CD4-positive, alpha-beta T cell treated with Interleukin-6 for 4 hours (primary cell): ENCODE results near the gene ZNF800.
"Not testable (repeated sequence)": the region's sequence is repeated elsewhere in the genome, so short reads cannot be mapped to it uniquely, and the experiment has no call there.

ENCODE experiments used
- DNase-seq: peaks from one replicate; pipeline ENCODE4 v3.0.0-alpha.2; 2020; ENCODE audit warnings: mixed read lengths

The ZNF800 gene, protein sequence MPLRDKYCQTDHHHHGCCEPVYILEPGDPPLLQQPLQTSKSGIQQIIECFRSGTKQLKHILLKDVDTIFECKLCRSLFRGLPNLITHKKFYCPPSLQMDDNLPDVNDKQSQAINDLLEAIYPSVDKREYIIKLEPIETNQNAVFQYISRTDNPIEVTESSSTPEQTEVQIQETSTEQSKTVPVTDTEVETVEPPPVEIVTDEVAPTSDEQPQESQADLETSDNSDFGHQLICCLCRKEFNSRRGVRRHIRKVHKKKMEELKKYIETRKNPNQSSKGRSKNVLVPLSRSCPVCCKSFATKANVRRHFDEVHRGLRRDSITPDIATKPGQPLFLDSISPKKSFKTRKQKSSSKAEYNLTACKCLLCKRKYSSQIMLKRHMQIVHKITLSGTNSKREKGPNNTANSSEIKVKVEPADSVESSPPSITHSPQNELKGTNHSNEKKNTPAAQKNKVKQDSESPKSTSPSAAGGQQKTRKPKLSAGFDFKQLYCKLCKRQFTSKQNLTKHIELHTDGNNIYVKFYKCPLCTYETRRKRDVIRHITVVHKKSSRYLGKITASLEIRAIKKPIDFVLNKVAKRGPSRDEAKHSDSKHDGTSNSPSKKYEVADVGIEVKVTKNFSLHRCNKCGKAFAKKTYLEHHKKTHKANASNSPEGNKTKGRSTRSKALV

DNA sequence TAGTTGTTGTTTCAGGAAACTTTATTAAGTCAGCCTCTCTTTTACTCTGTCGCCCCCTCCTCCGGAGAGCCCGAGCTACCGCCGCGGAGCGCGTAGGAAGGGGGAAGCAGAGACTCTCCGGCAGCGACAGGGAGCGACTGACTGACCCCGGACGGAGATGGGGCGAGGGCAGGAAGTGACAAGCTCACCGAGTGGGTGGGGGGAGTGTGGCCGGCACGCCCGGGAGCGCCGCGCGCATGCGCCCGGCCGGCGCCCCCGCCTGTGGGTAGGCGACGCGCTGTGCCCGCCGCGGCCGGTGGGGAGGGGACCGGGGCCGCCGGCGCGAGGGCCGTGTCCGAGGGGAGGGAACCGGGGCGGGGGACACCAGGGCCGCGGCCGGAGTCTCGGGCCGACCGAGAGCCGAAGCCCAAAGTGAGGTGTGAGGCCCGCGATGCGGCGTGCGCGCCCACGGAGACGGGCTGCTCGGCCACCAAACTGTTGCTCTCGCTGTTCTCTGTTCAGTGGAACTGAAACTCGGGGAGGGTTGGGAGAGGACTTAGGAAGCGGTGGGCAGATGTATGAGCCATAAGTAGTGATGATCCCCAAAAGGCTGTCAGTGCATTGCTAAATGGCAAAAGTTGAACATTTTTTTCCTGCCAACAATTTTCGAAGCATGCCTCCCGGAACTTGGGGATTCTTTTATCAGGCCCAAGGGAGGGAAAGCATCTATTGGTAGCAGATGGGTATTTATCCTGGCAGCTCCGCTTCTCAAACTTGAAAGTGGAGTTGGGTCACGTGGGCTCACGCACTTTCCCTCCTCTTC, at the start of gene ZNF800:
TSS of gene ZNF800 (minus strand) at position 143 of the 802 bp plus-strand sequence. CDS start 1,151 bp downstream, outside the sequence.
- peak; percentile 91 for DNase-seq

DNA sequence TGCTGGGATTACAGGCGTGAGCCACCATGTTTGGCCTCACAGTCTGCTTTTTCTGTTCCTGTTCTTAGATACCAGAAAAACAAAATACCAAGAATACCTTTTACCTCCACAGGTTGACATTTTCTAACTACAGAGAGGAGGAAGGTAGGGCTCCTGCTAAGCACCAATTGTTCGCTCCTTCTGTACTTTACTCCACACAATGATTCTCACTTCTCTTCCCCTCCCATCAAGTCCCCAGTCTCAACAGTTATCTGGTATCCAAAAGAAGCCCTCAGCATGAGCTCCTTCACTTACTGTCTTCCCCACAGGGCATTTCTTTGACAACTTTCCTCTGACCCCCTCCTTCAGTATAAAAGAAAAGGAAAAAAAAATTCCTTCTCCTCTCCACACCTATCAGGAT, 47.7 kb upstream of the ZNF800 start:
- DNase-seq, result no peak

DNA sequence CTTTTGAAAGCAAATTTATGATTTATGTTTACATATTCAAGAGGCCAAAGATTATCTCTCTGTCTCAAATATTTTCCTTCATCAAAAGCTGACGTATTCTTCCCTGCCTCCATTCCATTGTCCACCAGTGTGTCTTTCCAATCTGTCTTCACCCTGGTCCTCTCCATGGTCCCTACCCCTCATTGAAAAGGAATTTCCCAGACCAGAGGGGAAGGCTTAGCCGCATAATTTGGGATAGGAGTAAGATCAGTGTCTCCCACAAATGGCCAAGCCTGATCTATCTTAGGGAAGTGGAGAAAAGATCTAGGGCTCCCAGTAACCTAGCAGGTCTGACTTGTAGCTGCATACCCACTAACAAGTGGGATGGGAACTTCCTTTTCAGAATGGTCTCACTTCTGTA, 46.3 kb upstream of the ZNF800 start:
- no peak for DNase-seq

DNA sequence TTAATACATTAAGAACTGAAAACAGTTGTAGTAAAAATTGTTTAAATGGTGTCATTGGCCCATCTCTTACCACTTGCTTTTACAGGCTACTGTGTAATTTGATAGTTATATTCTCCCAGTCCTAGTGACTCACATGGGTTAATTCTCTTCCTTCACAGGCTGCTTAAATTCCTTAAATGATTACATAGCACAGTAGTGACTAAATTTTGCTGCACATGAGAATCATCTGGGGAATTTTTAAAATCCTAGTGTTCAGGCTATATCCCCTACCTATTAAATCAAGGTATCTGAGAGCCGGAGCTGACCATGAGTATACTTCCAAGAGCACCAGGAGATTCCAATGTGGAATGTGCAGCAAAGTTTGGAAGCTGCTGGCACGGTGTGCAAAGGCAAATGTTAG, 45.3 kb upstream of the ZNF800 start:
- no peak for DNase-seq

DNA sequence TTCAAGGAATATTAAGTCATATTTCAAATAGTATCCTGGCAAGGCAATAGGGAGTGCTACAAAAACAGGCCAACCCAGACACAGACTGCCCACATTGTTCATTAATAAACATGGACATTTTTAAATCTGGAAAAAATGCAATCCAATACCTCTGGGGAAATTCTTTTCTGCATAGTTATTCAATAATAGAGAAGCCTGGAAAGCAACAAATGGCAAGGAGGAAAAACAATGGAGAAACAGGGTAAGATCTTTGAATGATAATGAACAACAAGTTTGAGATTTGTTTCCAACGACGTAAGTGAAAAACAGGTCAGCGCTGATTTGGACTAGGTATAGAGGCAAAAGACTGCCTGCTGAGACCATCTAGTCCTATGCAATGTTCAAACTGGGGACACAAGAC, 44.7 kb upstream of the ZNF800 start:
- no peak for DNase-seq

DNA sequence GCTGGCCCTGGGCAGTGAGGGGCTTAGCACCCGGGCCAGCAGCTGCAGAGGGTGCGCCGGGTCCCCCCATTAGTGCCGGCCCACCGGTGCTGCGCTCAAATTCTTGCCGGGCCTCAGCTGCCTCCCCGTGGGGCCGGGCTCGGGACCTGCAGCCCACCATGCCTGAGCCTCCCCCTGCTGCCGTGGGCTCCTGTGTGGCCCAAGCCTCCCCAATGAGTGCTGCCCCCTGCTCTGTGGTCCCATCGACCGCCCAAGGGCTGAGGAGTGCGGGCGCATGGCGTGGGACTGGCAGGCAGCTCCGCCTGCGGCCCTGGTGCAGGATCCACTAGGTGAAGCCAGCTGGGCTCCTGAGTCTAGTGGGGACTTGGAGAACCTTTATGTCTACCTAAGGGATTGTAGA, 36.8 kb upstream of the ZNF800 start:
- not testable (repeated sequence) for DNase-seq

DNA sequence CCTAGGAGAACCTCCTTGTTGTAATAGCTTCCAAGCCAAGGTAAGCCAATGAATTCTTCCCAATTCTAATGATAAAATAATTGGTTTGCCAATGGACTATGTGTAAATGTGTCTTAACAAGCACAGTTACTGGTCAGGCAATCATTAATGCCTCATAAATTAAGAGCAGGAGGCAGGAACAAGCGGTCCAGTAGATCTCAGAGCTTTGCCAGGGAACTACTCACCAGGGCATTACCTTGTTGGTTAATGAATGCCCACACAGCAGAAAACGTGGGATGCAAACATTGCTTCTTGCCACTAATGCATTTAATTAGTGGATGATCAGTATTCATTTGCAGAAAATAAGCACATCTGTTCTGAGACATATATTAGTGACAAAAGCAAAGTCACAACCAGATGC, 26.7 kb upstream of the ZNF800 start:
- DNase-seq, result no peak

DNA sequence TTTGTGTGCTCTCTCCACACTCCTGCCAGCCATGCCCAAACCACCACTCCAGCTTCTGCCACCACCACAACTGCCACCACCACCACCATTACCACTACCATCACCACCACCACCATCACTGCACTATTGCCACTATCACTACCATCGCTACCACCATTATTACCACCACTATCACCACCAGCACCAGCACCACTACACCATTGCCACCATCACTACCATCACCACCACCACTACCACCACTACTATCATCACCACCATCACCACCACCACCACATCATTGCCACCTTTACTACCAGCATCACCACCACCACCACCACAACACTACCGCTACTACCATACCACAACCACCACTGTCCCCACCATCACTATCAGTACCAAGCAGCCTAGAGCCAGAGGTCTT, 26.0 kb upstream of the ZNF800 start:
- DNase-seq, result no peak

DNA sequence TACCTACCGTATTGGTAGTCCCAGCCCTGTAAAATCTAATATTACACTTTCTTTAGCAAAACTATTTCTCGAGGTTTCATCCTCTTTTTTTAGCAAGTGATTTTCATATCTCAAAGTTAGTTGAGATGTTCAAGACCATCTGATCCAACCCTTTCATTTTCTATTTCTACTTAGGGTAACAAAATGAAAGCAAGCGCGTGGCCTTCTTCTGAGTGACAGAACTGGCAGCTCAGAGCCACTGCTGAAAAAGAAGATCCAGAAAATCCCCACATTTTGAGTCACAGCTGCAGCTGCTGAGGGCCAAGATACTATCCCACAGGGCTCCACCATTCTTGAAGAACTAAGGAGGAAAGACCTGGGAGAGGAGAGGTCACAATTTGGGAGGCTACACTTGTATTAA, 24.8 kb upstream of the ZNF800 start:
- no peak for DNase-seq

DNA sequence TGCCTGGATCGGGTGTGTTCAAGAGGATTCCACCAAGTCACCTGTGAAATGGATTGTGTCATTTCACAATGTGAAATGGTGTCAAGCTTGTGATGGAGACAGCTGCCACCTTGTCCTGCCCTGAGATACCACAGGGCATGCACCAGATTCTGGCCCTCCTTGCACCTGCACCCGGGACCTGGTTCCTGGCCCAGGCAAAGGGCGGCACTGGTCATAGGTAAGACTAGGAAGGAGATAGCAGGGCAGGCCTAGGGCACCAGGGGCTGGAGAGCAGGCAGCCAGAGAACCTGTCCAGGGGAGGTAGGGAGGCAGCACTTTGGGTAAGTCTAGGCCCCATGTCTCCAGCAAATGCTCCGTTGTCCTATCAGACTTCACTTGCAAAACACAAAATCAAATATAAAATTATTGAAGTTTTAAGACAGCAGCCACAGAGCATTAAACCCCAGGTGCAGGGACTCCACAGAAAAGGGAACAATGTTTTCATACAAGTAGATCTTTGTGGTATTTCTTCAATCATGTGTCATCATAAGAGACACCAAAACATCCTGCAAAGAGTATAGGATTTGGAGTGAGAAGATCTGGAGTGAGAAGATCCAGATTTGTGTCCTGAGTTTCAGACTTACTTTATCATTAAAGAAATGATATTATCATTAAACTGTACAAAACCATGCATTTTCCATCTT, 22.7 kb upstream of the ZNF800 start:
- DNase-seq, result no peak

DNA sequence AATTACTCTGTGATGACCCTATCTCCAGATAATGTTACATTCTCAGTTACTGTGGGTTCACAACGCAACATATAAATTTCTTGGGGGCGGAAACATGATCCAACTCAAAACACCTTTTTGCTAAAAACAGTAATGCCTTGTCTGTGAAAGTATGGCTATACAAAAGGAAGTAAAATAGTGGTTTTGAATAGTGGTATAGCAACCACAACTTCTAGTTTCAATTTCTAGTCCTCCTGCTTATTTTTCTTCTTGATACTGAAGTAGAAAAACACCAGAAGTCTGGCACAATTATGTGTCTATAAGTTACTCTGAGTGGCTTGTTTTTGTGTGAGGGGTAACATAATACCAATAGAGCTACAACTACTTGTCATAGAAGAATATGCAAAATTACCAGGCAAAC, 21.5 kb upstream of the ZNF800 start:
- DNase-seq, result no peak

DNA sequence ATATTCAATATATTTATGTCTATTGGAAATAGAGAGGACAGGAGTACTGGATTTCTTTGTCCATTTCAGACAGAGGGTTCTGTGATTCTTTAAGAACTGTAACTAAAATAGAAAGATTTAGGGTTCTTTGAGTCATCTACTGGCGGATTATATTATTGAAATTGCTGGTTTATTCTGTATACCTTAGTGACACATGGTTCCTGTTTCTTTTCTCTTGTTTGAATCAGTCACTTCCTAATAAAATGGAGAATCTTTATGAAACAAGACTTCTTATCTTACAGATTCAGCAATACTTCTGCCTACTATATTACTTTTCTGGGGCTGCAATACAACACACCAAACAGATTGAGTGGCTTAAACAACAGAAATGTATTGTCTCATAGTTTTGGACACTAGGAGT, 20.8 kb upstream of the ZNF800 start:
- no peak for DNase-seq

DNA sequence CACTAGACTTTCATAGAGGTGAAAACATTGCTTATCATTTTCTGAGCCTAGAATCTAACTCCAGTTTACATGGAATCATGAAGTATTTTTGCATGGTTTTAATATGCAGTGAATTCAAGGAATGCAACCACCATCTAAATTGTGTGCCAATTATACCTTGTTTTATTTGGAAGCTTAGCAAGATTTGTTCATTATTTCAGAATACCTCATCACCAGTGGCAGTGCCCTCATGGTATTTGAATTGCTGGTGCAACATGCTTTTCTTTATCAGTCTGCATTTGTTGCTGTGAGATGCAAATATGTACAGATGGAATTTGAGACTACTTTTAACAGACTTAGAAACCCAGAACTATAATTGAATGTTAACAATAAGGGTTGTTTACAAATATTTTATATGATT, 18.7 kb upstream of the ZNF800 start:
- no peak for DNase-seq

DNA sequence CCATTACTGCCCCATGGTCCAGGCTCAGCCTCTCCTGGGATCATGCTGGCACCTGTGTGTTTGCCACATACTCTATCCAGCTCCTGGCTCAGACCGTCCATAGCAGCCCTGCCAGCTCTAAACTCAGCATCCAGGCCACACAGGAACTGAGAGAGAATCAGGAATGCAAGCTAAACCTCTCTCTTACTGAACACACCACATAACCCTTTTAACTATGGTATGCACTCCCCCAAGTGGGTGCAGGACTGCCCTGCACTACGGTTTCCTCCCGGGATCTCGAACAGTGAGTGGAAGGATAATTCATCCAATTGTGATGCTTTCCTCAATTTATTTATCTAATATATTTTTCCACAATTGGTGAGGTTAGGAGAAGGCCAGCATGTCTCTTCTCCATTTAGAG, 17.1 kb upstream of the ZNF800 start:
- no peak for DNase-seq

DNA sequence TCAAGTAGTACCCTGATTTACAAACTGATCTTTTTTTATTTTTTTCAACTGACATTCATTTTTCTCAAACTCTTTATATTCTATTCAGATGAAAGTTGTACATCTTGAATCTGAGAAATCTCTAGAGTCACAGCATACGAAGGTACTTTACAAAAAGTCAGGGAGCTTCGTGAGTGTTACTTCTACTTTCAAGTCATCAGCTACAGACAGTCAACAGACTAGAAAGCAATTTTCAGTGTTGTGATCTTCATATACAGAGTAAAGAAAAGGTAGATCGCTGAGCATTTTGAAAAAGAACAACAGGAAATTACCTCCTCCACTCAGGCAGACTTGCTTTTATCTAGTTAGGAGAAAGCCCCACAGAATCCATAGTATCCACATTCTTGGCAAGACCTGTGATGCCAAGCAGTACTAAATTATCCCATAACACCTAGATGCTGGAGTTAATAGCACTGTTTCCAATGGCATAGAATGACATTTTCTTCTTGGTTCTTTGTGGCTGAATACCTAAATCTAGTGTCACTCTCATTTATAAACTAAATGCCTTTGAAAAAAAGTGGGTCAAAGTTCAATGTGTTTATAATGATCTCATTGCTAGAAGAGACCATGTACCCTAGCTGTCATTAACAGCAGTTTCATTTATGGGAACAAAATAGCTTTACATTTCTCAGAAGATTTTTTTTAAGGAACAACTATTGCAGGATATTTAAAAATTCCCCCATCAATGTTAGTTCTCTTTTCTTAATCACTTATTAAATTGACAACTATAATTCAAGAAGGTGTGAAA, 12.0 kb upstream of the ZNF800 start:
- DNase-seq, result no peak

DNA sequence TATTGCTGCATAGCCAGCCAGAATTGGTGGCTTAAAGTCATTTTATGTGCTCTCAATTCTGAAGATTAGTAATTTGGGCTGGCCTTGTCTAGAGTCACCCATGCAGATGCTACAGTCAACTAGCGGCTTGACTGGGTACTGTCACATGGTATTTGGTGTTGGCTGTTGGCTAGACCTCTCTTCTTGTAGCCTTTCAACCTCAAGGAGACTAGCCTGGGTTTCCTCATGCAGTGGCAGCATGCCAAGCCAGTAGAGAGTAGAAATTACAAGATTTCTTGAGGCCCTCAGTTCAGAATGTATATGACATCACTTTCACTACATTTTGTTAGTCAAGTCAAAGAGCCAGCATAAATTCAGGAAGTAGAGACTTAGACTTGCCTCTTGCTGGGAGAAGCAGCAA, 3.7 kb upstream of the ZNF800 start:
- no peak for DNase-seq

DNA sequence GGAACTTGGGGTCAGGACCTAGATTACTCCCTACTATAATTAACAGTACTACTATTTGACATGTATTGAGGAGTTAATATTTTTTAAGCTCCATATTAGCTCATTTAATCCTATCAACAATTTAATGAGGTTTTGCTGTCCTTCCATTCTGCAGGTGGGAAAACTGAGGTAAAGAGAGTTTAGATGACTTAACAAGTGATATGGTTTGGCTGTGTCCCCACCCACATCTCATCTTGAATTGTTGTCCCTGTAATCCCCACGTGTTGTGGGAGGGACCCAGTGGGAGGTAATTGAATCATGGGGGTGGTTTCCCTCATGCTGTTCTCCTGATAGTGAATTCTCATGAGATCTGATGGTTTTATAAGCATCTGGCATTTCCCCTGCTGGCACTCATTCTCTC, 2.6 kb upstream of the ZNF800 start:
- DNase-seq, result not testable (repeated sequence)

DNA sequence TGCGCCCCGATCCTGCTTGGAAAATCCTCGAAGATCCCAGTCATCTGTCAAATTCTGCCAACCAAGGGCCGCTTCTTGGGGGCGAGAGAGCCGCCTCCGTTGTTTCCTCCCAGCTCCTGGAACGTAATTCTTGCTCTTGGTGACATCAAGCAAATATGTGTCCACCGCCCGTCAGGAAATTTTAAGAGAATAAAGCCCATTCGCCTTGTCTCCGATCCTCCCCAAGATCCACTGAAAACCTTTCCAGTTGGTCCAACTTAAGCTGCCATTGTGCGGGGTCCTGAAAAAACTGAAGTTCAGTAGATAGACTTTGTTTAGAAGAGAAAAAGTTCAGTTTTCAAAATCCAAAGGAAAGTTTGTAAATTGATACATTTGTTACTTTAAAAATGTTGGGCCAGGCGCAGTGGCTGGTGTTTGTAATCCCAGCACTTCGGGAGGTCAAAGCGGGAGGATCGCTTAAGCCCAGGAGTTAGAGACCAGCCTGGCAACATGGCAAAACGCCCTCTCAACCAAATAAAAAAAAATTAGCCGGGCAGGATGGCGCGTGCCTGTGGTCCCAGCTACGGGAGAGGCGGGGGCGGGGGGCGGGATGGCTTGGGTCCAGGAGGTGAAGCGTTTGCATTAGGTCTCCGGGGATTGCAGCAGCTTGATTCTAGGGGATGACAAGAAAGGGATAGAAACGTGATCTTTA, 1.0 kb upstream of the ZNF800 start:
- DNase-seq, result peak; percentile 9

DNA sequence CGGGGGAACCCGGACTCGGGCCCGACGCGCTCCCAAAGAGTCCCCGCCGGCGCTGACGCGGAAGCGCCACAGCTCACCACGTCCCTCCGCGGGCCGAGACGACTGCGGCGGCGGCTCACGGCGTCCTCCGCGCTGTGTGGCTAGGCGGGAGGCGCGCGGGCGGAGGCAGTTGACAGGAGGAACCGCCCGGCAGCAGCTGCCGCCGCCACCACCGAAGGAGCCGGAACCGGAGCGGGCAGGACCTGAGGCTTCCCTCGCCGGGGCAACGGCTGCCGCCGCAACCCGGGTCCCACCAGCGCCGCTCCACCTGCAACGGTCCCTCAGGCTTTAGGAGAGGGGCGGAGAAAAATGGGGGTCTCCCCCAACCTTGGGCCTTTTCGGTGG, 334 bp downstream of the ZNF800 start:
- DNase-seq, result peak; percentile 67

DNA sequence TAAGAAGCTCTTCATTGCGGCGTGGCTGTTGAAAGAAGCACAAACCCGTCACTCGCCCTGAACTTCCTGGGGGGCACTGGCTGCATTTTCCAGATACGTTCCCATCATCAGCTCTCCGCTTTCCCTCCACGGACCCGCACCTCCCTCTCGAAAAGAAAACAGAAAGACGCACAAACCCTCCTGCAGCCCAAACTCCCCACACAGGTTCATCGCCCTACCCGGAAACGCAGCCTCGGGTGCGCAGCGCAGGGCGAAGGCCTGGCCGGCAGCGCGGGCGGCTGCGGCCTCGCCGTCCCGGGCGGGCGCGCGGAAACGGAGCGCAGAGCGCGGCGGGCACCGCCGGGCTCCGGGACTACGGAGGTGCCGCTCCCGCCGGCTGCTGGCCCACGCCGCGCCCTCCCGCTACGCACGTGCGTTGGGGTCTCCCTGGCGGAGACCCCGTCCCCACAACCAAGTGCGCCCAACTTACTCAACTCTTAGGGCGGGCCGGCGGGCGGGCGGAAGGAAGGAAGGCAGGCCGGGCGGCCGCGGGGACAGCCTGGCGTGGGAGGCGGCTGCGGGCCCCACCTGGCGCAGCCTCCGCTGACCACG, 822 bp downstream of the ZNF800 start:
- DNase-seq, result peak; percentile 60
